HEK293 (cell line): ENCODE data around the gene SRSF2.
A peak's percentile ranks its signal among the peaks of the same experiment; 100 is the strongest.

ENCODE experiments used
- KLF7 ChIP-seq: fragments of 450-650 bp; formaldehyde crosslinking; IDR thresholded peaks from 2 replicates; pipeline ENCODE4 v1.5.1; 2016; ENCODE audit warnings: missing biosample characterization, missing genetic modification characterization, borderline replicate concordance
- ZBTB8A ChIP-seq: fragments of 450-650 bp; formaldehyde crosslinking; IDR thresholded peaks from 2 replicates; pipeline ENCODE4 v1.5.1; 2016; ENCODE audit warnings: missing biosample characterization, missing genetic modification characterization
- ZNF529 ChIP-seq: fragments of 450-650 bp; formaldehyde crosslinking; IDR thresholded peaks from 2 replicates; pipeline ENCODE4 v1.5.1; 2017; ENCODE audit warnings: missing genetic modification characterization, missing biosample characterization; ENCODE audit not compliant: insufficient replicate concordance
- TF ChIP-seq, protein P1 (sequence below): fragments of 450-650 bp; IDR thresholded peaks from 2 replicates; pipeline ENCODE4 v1.5.1; 2018; ENCODE audit warnings: missing biosample characterization, missing genetic modification characterization
- TF ChIP-seq, protein P2 (sequence below): fragments of 450-650 bp; formaldehyde crosslinking; IDR thresholded peaks from 2 replicates; pipeline ENCODE4 v1.5.1; 2016; ENCODE audit warnings: missing biosample characterization, missing genetic modification characterization
- TF ChIP-seq, protein P3 (sequence below): fragments of 450-650 bp; formaldehyde crosslinking; IDR thresholded peaks from 2 replicates; pipeline ENCODE4 v1.5.1; 2016; ENCODE audit warnings: missing biosample characterization, missing genetic modification characterization
- TF ChIP-seq, protein P4 (sequence below): fragments of 450-650 bp; formaldehyde crosslinking; IDR thresholded peaks from 2 replicates; pipeline ENCODE4 v1.5.1; 2016; ENCODE audit warnings: missing biosample characterization, missing genetic modification characterization
- TF ChIP-seq, protein P5 (sequence below): fragments of 450-650 bp; formaldehyde crosslinking; IDR thresholded peaks from 2 replicates; pipeline ENCODE4 v1.5.1; 2017; ENCODE audit warnings: missing biosample characterization, missing genetic modification characterization

DNA sequence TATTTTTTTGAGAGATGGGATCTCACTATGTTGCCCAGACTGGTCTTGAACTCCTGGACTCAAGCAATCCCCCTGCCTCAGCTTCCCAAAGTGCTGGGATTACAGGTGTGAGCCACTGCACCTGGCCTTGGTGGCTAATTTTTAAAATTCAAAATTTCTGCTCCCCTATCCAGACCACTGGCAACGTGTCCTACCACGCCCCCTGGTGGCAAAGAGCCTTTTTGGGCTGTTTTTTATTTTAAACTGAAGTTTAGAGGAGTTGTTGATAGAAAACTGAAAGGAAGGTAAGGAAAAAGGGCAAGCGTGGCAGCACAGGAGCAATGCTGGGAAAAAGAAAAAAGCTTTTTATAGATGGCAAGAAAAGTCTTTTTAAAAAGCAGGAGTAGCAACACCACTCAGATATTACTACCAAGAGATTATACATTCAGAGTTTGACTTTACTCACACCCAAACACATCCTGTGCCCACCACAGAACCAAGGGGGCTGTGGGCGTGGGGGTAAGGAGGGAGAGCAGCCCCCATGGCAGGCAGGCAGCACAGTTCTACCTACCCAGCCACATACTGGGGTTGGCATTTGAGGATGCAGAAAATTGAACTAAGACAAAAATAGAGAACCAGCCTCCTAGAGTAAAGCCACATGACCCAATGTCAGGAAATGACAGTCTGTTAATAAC, 22.2 kb downstream of the SRSF2 start:
- TF ChIP-seq ZNF529 (no peak), KLF7 (tag by site-specific recombination) (no peak), ZBTB8A (tag by site-specific recombination) (no peak)
- TF ChIP-seq, protein P1, sequence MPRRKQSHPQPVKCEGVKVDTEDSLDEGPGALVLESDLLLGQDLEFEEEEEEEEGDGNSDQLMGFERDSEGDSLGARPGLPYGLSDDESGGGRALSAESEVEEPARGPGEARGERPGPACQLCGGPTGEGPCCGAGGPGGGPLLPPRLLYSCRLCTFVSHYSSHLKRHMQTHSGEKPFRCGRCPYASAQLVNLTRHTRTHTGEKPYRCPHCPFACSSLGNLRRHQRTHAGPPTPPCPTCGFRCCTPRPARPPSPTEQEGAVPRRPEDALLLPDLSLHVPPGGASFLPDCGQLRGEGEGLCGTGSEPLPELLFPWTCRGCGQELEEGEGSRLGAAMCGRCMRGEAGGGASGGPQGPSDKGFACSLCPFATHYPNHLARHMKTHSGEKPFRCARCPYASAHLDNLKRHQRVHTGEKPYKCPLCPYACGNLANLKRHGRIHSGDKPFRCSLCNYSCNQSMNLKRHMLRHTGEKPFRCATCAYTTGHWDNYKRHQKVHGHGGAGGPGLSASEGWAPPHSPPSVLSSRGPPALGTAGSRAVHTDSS: no peak
- TF ChIP-seq, protein P2, sequence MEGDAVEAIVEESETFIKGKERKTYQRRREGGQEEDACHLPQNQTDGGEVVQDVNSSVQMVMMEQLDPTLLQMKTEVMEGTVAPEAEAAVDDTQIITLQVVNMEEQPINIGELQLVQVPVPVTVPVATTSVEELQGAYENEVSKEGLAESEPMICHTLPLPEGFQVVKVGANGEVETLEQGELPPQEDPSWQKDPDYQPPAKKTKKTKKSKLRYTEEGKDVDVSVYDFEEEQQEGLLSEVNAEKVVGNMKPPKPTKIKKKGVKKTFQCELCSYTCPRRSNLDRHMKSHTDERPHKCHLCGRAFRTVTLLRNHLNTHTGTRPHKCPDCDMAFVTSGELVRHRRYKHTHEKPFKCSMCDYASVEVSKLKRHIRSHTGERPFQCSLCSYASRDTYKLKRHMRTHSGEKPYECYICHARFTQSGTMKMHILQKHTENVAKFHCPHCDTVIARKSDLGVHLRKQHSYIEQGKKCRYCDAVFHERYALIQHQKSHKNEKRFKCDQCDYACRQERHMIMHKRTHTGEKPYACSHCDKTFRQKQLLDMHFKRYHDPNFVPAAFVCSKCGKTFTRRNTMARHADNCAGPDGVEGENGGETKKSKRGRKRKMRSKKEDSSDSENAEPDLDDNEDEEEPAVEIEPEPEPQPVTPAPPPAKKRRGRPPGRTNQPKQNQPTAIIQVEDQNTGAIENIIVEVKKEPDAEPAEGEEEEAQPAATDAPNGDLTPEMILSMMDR (tag by site-specific recombination): peak; percentile 66; the same call in 1 of the 2 replicates
- TF ChIP-seq, protein P3, sequence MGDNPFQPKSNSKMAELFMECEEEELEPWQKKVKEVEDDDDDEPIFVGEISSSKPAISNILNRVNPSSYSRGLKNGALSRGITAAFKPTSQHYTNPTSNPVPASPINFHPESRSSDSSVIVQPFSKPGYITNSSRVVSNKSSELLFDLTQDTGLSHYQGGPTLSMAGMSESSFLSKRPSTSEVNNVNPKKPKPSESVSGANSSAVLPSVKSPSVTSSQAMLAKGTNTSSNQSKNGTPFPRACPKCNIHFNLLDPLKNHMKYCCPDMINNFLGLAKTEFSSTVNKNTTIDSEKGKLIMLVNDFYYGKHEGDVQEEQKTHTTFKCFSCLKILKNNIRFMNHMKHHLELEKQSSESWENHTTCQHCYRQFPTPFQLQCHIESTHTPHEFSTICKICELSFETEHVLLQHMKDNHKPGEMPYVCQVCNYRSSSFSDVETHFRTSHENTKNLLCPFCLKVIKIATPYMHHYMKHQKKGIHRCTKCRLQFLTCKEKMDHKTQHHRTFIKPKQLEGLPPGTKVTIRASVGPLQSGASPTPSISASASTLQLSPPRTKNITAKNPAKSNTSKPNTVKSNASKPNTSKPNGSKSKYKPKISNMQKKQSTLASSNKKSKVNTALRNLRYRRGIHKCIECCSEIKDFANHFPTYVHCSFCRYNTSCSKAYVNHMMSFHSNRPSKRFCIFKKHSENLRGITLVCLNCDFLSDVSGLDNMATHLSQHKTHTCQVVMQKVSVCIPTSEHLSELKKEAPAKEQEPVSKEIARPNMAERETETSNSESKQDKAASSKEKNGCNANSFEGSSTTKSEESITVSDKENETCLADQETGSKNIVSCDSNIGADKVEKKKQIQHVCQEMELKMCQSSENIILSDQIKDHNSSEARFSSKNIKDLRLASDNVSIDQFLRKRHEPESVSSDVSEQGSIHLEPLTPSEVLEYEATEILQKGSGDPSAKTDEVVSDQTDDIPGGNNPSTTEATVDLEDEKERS (tag by site-specific recombination): no peak
- TF ChIP-seq, protein P4, sequence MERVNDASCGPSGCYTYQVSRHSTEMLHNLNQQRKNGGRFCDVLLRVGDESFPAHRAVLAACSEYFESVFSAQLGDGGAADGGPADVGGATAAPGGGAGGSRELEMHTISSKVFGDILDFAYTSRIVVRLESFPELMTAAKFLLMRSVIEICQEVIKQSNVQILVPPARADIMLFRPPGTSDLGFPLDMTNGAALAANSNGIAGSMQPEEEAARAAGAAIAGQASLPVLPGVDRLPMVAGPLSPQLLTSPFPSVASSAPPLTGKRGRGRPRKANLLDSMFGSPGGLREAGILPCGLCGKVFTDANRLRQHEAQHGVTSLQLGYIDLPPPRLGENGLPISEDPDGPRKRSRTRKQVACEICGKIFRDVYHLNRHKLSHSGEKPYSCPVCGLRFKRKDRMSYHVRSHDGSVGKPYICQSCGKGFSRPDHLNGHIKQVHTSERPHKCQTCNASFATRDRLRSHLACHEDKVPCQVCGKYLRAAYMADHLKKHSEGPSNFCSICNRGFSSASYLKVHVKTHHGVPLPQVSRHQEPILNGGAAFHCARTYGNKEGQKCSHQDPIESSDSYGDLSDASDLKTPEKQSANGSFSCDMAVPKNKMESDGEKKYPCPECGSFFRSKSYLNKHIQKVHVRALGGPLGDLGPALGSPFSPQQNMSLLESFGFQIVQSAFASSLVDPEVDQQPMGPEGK (tag by site-specific recombination): no peak
- TF ChIP-seq, protein P5, sequence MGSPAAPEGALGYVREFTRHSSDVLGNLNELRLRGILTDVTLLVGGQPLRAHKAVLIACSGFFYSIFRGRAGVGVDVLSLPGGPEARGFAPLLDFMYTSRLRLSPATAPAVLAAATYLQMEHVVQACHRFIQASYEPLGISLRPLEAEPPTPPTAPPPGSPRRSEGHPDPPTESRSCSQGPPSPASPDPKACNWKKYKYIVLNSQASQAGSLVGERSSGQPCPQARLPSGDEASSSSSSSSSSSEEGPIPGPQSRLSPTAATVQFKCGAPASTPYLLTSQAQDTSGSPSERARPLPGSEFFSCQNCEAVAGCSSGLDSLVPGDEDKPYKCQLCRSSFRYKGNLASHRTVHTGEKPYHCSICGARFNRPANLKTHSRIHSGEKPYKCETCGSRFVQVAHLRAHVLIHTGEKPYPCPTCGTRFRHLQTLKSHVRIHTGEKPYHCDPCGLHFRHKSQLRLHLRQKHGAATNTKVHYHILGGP (tag by site-specific recombination): no peak
